Hair follicle dermal papilla cell (primary cell): ENCODE results near the gene USP17L20. TPM values are rescaled to one million over a fixed set of nuclear protein-coding genes. Genes with fewer than 3 reads are reported as not detected.

Source experiments
- total RNA-seq: library from RNA; depleted of rRNA; stranded (reverse); fragments of >200 nt; gene quantifications from 2 replicates; pipeline ENCODE4 v1.2.3, GENCODE V29; 2012

USP17L20 gene
- total RNA-seq: not detected in 2 replicates

GRCh38 chr4:9257824-9258223, at the start of gene USP17L20:
TSS of gene USP17L20 (plus strand) at chr4:9258124. CDS start at chr4:9258124, 0 bp downstream.

GRCh38 chr4:9210357-9210756, 47.6 kb upstream of the USP17L20 start, which contains the start of gene USP17L10:
TSS of gene USP17L10 (plus strand) at chr4:9210657. CDS start at chr4:9210657, 0 bp downstream.

GRCh38 chr4:9215105-9215504, 42.8 kb upstream of the USP17L20 start, which contains the start of gene USP17L11:
TSS of gene USP17L11 (plus strand) at chr4:9215405. CDS start at chr4:9215405, 0 bp downstream.

GRCh38 chr4:9219852-9220251, 38.1 kb upstream of the USP17L20 start, which contains the start of gene USP17L12:
TSS of gene USP17L12 (plus strand) at chr4:9220152. CDS start at chr4:9220152, 0 bp downstream.

GRCh38 chr4:9224596-9224995, 33.3 kb upstream of the USP17L20 start, which contains the start of gene USP17L13:
TSS of gene USP17L13 (plus strand) at chr4:9224896. CDS start at chr4:9224896, 0 bp downstream.

GRCh38 chr4:9234085-9234484, 23.8 kb upstream of the USP17L20 start, which contains the start of gene USP17L15:
TSS of gene USP17L15 (plus strand) at chr4:9234385. CDS start at chr4:9234385, 0 bp downstream.

GRCh38 chr4:9243579-9243978, 14.3 kb upstream of the USP17L20 start, which contains the start of gene USP17L17:
TSS of gene USP17L17 (plus strand) at chr4:9243879. CDS start at chr4:9243879, 0 bp downstream.

GRCh38 chr4:9247953-9248680, 9.8 kb upstream of the USP17L20 start, which contains the start of gene USP17L18:
TSS of gene USP17L18 (plus strand) at chr4:9248630. CDS start at chr4:9248630, 0 bp downstream.

GRCh38 chr4:9253078-9253477, 4.8 kb upstream of the USP17L20 start, which contains the start of gene USP17L19:
TSS of gene USP17L19 (plus strand) at chr4:9253378. CDS start at chr4:9253378, 0 bp downstream.

GRCh38 chr4:9262572-9262971, 4.6 kb downstream of the USP17L20 start, which contains the start of gene USP17L21:
TSS of gene USP17L21 (plus strand) at chr4:9262872. CDS start at chr4:9262872, 0 bp downstream.

GRCh38 chr4:9267319-9267718, 9.4 kb downstream of the USP17L20 start, which contains the start of gene USP17L22:
TSS of gene USP17L22 (plus strand) at chr4:9267619. CDS start at chr4:9267619, 0 bp downstream.

Other genes starting within 250 kb of the USP17L20 start
- gene FAM90A26, start 87.7 kb upstream of the USP17L20 start, total RNA-seq: not detected in 2 replicates
- gene USP17L10, start 47.5 kb upstream of the USP17L20 start, total RNA-seq: not detected in 2 replicates
- gene USP17L11, start 42.7 kb upstream of the USP17L20 start, total RNA-seq: not detected in 2 replicates
- not detected in 2 replicates for gene USP17L12, start 38.0 kb upstream of the USP17L20 start, total RNA-seq
- not detected in 2 replicates for gene USP17L13, start 33.2 kb upstream of the USP17L20 start, total RNA-seq
- gene USP17L15, start 23.7 kb upstream of the USP17L20 start, total RNA-seq: not detected in 2 replicates
- not detected in 2 replicates for gene USP17L17, start 14.2 kb upstream of the USP17L20 start, total RNA-seq
- gene USP17L18, start 9.5 kb upstream of the USP17L20 start, total RNA-seq: not detected in 2 replicates
- gene USP17L19, start 4.7 kb upstream of the USP17L20 start, total RNA-seq: not detected in 2 replicates
- not detected in 2 replicates for gene USP17L21, start 4.7 kb downstream of the USP17L20 start, total RNA-seq
- not detected in 2 replicates for gene USP17L22, start 9.5 kb downstream of the USP17L20 start, total RNA-seq
- not detected in 2 replicates for gene USP17L24, start 67.0 kb downstream of the USP17L20 start, total RNA-seq
- gene USP17L25, start 71.8 kb downstream of the USP17L20 start, total RNA-seq: not detected in 2 replicates
- gene USP17L26, start 76.5 kb downstream of the USP17L20 start, total RNA-seq: not detected in 2 replicates
- not detected in 2 replicates for gene USP17L5, start 81.3 kb downstream of the USP17L20 start, total RNA-seq
- not detected in 2 replicates for gene USP17L27, start 86.0 kb downstream of the USP17L20 start, total RNA-seq
- gene USP17L28, start 90.8 kb downstream of the USP17L20 start, total RNA-seq: not detected in 2 replicates
- gene USP17L29, start 95.5 kb downstream of the USP17L20 start, total RNA-seq: not detected in 2 replicates
- gene USP17L30, start 105.0 kb downstream of the USP17L20 start, total RNA-seq: not detected in 2 replicates
- gene DEFB131A, start 186.3 kb downstream of the USP17L20 start, total RNA-seq: not detected in 2 replicates